Vagina (tissue), 2 donors: ENCODE results near the gene IQCM.

Experiments
- POLR2A ChIP-seq, 2 donors: fragments of 450-650 bp; IDR thresholded peaks; one replicate each; pipeline ENCODE4 v1.6.1; 2017; ENCODE audit warnings: antibody characterized with exemption in 2 of 2, mild to moderate bottlenecking in 2 of 2, moderate library complexity in 2 of 2
- POLR2AphosphoS5 ChIP-seq, 2 donors: sonication (generic); formaldehyde crosslinking; IDR thresholded peaks; one replicate each; pipeline ENCODE4 v1.9.0; 2017; ENCODE audit warnings: antibody characterized with exemption in 2 of 2, mild to moderate bottlenecking in 2 of 2, low read depth in 1 of 2; ENCODE audit not compliant: insufficient read depth in 1 of 2
- TF ChIP-seq, protein P1 (sequence below), 3 experiments: fragments of 450-650 bp in 2 of 3; fragments of 200-600 bp in 1 of 3; sonication (generic) in 1 of 3; IDR thresholded peaks; one replicate each; pipeline ENCODE4 v1.5.1; 2017 to 2019; ENCODE audit warnings: antibody characterized with exemption in 3 of 3, mild to moderate bottlenecking in 2 of 3, moderate library complexity in 2 of 3

DNA sequence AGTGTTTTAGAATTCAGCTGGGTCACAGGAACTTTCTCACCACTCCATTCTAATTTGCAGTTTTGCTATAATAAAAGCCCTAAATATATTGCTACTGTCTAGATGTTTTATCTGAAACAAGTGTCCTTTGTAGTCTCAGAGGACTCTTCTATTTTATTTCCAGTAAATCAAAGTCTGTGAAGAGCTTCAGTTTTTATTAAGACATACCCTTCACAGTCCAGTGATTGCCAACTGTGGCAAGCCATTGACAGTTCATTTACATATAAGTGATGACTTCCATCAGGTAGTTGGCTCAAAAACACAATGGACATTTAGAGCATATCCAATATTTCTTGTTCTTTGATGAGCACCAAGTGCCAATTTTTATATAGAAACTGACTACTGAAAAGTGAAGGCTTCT lies 466.1 kb downstream of the IQCM start:
- no peak for TF ChIP-seq POLR2A (IDR thresholded peaks at IDR 0.05)
- TF ChIP-seq, protein P1, sequence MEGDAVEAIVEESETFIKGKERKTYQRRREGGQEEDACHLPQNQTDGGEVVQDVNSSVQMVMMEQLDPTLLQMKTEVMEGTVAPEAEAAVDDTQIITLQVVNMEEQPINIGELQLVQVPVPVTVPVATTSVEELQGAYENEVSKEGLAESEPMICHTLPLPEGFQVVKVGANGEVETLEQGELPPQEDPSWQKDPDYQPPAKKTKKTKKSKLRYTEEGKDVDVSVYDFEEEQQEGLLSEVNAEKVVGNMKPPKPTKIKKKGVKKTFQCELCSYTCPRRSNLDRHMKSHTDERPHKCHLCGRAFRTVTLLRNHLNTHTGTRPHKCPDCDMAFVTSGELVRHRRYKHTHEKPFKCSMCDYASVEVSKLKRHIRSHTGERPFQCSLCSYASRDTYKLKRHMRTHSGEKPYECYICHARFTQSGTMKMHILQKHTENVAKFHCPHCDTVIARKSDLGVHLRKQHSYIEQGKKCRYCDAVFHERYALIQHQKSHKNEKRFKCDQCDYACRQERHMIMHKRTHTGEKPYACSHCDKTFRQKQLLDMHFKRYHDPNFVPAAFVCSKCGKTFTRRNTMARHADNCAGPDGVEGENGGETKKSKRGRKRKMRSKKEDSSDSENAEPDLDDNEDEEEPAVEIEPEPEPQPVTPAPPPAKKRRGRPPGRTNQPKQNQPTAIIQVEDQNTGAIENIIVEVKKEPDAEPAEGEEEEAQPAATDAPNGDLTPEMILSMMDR (IDR thresholded peaks at IDR 0.05), result no peak
- TF ChIP-seq POLR2AphosphoS5 (IDR thresholded peaks at IDR 0.05; ENCODE audit: insufficient read depth in 1 of 2, low read depth in 1 of 2), result no peak
